ENCODE data around the gene NGDN.

Gene NGDN

GRCh38 chr14:23469906-23470403 lies 452 bp downstream of the NGDN start:
- ChIA-PET POLR2A (ENCODE audit: low non-redundant PET) (interaction anchor here (0.7 kb wide), 1 partner anchor 87 kb away, joined by 3 read pairs; no protein-coding TSS in a partner anchor), CTCF (no interaction called here)
- H3K27ac ChIP-seq = peak overlapping the region; percentile 78
- TF ChIP-seq CTCF (conservative IDR thresholded peaks at IDR 0.05; ENCODE audit: low read depth) = no peak
- no peak for DNase-seq (ENCODE audit: low spot score)

GRCh38 chr14:23470947-23471346 lies 1.4 kb downstream of the NGDN start:
- ChIA-PET POLR2A (ENCODE audit: low non-redundant PET) (no interaction called here), CTCF (no interaction called here)
- H3K27ac ChIP-seq = no peak overlapping the region
- no peak for DNase-seq (ENCODE audit: low spot score)
- TF ChIP-seq CTCF (conservative IDR thresholded peaks at IDR 0.05; ENCODE audit: low read depth) = no peak

- ChIA-PET POLR2A (ENCODE audit: low non-redundant PET) (interaction anchor here (1.4 kb wide), 1 partner anchor 81 kb away, joined by 5 read pairs; no protein-coding TSS in a partner anchor), CTCF (interaction anchor here (0.5 to 2.2 kb wide), 14 partner anchors 11 to 452 kb away, joined by 3 to 24 read pairs (median 4); partner anchors contain the start of gene PABPN1)
- TF ChIP-seq CTCF (conservative IDR thresholded peaks at IDR 0.05; ENCODE audit: low read depth) = peak; percentile 66
- no peak overlapping the region for H3K27ac ChIP-seq
- DNase-seq (ENCODE audit: low spot score) = peak; percentile 45
Observed at GRCh38 chr14:23478109-23478759, 8.7 kb downstream of the NGDN start.

- no peak overlapping the region for H3K27ac ChIP-seq
- ChIA-PET CTCF (interaction anchor here (0.5 to 1.7 kb wide), 3 partner anchors 76 to 80 kb away, joined by 3 to 8 read pairs (median 3); no protein-coding TSS in a partner anchor), POLR2A (ENCODE audit: low non-redundant PET) (no interaction called here)
- DNase-seq (ENCODE audit: low spot score) = peak; percentile 22
- no peak for TF ChIP-seq CTCF (conservative IDR thresholded peaks at IDR 0.05; ENCODE audit: low read depth)
Observed at GRCh38 chr14:23481362-23481970, 12.0 kb downstream of the NGDN start.

GRCh38 chr14:23481979-23482822 lies 12.7 kb downstream of the NGDN start:
- POLR2A ChIA-PET (ENCODE audit: low non-redundant PET) = no interaction called here
- TF ChIP-seq CTCF (conservative IDR thresholded peaks at IDR 0.05; ENCODE audit: low read depth) = no peak
- H3K27ac ChIP-seq = no peak overlapping the region
- DNase-seq (ENCODE audit: low spot score) = no peak
- CTCF ChIA-PET = interaction anchor here (0.5 to 1.7 kb wide), 3 partner anchors 75 to 79 kb away, joined by 3 to 8 read pairs (median 3); no protein-coding TSS in a partner anchor

GRCh38 chr14:23482823-23483148 lies 13.3 kb downstream of the NGDN start:
- POLR2A ChIA-PET (ENCODE audit: low non-redundant PET) = no interaction called here
- TF ChIP-seq CTCF (conservative IDR thresholded peaks at IDR 0.05; ENCODE audit: low read depth) = no peak
- CTCF ChIA-PET = interaction anchor here (1.0 kb wide), 1 partner anchor 79 kb away, joined by 3 read pairs; no protein-coding TSS in a partner anchor
- no peak for DNase-seq (ENCODE audit: low spot score)
- no peak overlapping the region for H3K27ac ChIP-seq

Measured in RWPE1 (cell line).